Measurements from ENCODE around the gene UCHL5.

DNA sequence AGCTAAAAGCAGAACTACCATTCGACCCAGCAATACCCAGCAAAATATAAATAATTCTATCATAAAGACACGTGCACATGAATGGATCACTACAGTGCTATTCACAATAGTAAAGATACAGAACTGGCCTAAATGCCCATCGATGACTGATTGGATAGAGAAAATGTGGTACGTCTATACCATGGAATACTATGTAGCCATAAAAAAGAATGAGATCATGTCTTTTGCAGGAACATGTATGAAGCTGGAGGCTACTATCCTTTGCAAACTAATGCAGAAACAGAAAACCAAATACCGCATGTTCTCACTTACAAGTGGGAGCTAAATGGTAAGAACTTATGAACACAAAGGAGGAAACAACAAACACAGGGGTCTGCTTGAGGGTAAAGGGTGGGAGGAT is 53.4 kb downstream of the UCHL5 start:
- TF ChIP-seq, protein P1, sequence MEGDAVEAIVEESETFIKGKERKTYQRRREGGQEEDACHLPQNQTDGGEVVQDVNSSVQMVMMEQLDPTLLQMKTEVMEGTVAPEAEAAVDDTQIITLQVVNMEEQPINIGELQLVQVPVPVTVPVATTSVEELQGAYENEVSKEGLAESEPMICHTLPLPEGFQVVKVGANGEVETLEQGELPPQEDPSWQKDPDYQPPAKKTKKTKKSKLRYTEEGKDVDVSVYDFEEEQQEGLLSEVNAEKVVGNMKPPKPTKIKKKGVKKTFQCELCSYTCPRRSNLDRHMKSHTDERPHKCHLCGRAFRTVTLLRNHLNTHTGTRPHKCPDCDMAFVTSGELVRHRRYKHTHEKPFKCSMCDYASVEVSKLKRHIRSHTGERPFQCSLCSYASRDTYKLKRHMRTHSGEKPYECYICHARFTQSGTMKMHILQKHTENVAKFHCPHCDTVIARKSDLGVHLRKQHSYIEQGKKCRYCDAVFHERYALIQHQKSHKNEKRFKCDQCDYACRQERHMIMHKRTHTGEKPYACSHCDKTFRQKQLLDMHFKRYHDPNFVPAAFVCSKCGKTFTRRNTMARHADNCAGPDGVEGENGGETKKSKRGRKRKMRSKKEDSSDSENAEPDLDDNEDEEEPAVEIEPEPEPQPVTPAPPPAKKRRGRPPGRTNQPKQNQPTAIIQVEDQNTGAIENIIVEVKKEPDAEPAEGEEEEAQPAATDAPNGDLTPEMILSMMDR (IDR thresholded peaks at IDR 0.05) = no peak
- no peak for TF ChIP-seq EZH2 (IDR thresholded peaks at IDR 0.05; ENCODE audit: borderline replicate concordance, insufficient read depth, low read depth, low read length, poor library complexity, severe bottlenecking)
